RPMI8226 (cell line): ENCODE measurements around the gene NCS1.
"Not testable (repeated sequence)": the region's sequence is repeated elsewhere in the genome, so short reads cannot be mapped to it uniquely, and the experiment has no call there.

Experiments used
- DNase-seq: peaks from one replicate; pipeline ENCODE4 v3.0.0-alpha.2; 2015

The NCS1 gene

GRCh38 chr9:130240410-130241197 is 68.4 kb downstream of the NCS1 start:
- DNase-seq = peak; percentile 86

GRCh38 chr9:130241198-130241535 is 69.0 kb downstream of the NCS1 start:
- peak; percentile 50 for DNase-seq

GRCh38 chr9:130242270-130243014 is 70.2 kb downstream of the NCS1 start:
- DNase-seq = no peak

- DNase-seq = peak; percentile 82
Measured at GRCh38 chr9:130243015-130243881, 71.0 kb downstream of the NCS1 start.

GRCh38 chr9:130243882-130244170 is 71.6 kb downstream of the NCS1 start:
- DNase-seq = no peak

- DNase-seq = no peak
Measured at GRCh38 chr9:130244548-130245165, 72.5 kb downstream of the NCS1 start.

GRCh38 chr9:130245474-130245873 is 73.3 kb downstream of the NCS1 start:
- DNase-seq = no peak

GRCh38 chr9:130246126-130246525 is 73.9 kb downstream of the NCS1 start:
- DNase-seq = no peak

GRCh38 chr9:130254747-130255630 is 82.8 kb downstream of the NCS1 start:
- DNase-seq = peak; percentile 97

- DNase-seq = no peak
Measured at GRCh38 chr9:130255631-130256134, 83.5 kb downstream of the NCS1 start.

- no peak for DNase-seq
Measured at GRCh38 chr9:130256644-130257043, 84.4 kb downstream of the NCS1 start.

GRCh38 chr9:130258137-130258536 is 85.9 kb downstream of the NCS1 start:
- not testable (repeated sequence) for DNase-seq

- no peak for DNase-seq
Measured at GRCh38 chr9:130259044-130259443, 86.8 kb downstream of the NCS1 start.

- no peak for DNase-seq
Measured at GRCh38 chr9:130260816-130261765, 88.9 kb downstream of the NCS1 start.

GRCh38 chr9:130262061-130262745 is 90.0 kb downstream of the NCS1 start:
- DNase-seq = no peak

- no peak for DNase-seq
Measured at GRCh38 chr9:130262771-130263170, 90.6 kb downstream of the NCS1 start.

GRCh38 chr9:130263601-130264413 is 91.6 kb downstream of the NCS1 start:
- peak; percentile 77 for DNase-seq

- DNase-seq = no peak
Measured at GRCh38 chr9:130264414-130265350, 92.5 kb downstream of the NCS1 start.
